LNCaP clone FGC (cell line): ENCODE results near the gene THAP7.

Experiments
- DNase-seq: peaks from one replicate; pipeline ENCODE4 v3.0.0-alpha.2; 2011; ENCODE audit warnings: low read depth
- H3K4me3 ChIP-seq: 2 replicates; pipeline ENCODE4 v1.5.1; 2011; ENCODE audit warnings: mild to moderate bottlenecking, low read depth, low read length, control low read depth
- TF ChIP-seq, protein P1 (sequence below): IDR thresholded peaks from 2 replicates; pipeline ENCODE4 v1.5.1; 2012; ENCODE audit warnings: mild to moderate bottlenecking; ENCODE audit not compliant: control insufficient read depth, insufficient read depth; ENCODE audit errors: extremely low read depth

THAP7 gene

GRCh38 chr22:20994128-20994901, 7.6 kb downstream of the THAP7 start:
- TF ChIP-seq, protein P1, sequence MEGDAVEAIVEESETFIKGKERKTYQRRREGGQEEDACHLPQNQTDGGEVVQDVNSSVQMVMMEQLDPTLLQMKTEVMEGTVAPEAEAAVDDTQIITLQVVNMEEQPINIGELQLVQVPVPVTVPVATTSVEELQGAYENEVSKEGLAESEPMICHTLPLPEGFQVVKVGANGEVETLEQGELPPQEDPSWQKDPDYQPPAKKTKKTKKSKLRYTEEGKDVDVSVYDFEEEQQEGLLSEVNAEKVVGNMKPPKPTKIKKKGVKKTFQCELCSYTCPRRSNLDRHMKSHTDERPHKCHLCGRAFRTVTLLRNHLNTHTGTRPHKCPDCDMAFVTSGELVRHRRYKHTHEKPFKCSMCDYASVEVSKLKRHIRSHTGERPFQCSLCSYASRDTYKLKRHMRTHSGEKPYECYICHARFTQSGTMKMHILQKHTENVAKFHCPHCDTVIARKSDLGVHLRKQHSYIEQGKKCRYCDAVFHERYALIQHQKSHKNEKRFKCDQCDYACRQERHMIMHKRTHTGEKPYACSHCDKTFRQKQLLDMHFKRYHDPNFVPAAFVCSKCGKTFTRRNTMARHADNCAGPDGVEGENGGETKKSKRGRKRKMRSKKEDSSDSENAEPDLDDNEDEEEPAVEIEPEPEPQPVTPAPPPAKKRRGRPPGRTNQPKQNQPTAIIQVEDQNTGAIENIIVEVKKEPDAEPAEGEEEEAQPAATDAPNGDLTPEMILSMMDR, result no peak
- DNase-seq, result no peak
- no peak overlapping the region for H3K4me3 ChIP-seq

DNA sequence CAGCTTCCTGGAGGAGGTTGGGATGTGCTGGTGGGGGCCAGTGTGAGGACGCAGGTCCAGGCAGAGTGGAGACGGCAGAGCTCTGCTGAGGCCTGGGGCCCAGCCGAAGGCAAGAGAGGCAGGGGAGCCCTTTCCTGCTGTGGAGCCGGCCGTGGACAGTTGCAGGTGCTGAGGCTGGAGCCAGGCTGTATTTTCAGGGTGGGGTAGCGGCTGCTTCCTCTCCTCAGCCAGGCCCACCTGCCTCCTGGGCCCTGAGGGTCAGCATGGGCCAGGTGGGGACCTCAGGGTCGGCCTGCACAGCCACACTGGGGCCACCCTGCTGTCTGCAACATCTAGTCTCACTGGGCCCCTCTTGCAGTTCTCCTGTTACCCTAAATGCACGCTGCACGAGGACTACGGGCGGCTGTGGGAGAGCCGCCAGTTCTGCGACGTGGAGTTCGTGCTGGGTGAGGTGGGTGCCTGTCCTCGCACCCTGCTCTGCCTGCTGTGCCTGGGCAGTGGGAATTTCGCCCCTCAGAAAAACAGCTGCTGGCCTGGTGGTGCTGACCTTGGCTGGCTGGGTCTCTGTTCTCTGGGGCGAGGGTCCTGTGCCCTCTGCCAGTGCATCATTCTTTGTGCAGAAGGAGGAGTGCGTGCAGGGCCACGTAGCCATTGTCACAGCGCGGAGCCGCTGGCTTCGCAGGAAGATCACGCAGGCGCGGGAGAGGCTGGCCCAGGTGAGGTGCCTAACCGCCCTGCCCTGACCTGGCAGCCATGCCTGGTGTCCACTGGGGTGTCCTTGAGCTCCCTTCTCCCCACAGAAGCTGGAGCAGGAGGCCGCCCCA, 8.4 kb downstream of the THAP7 start:
- no peak overlapping the region for H3K4me3 ChIP-seq
- DNase-seq, result no peak
- TF ChIP-seq, protein P1, result no peak

DNA sequence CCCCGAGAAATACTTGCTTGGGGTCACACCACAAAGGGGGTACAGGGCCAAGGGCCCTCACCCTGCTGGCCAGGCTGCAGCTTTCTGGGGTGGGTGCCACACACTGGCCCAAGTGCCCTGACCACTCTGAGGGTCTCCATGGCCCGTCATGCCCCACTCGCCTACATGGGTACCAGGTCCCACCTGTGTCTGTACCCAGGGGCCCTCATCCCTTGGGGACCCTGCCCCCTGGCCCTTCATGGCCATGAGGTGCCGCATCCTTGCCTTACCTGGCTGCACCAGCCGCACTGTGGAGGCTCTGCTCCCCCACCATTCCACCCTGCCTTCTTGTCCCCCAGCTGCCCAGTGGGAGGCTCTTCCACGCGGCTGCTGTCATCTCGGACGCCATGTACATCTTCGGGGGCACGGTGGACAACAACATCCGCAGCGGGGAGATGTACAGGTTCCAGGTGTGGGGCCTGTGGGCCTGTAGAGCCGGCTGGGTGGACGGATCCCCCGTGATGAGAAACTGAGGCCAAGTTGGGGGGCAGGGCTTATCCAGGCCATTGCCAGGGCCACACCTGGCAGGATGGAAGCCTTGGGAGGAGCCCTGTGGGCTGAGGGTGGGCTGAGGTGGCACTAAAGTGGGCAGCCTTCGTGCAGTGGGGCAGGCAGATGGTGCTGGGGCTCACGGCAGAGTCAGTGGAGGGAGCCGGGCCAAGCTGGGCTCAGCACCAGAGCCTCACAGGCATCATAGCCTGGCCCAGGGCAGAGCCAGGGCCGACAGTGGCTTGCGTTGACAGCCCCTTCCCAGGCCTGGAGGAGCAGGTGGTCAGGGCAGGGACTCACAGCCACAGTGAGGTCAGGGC, 9.2 kb downstream of the THAP7 start:
- no peak for DNase-seq
- no peak overlapping the region for H3K4me3 ChIP-seq
- TF ChIP-seq, protein P1, result no peak

DNA sequence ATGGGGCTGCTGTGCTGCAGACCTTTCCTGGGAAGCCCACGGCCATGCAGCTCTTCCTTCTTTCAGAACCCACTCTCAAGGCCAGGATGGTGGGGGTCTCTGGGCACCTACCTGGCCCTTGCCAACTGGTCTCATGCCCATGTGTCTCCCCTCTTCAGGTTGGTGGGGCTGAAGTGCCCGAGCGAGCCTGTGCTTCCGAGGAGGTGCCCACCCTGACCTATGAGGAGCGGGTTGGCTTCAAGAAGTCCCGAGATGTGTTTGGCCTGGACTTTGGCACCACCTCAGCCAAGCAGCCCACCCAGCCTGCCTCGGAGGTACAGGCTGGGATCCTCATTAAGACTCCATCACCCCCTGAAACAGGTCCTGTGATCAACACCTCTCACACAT, 9.9 kb downstream of the THAP7 start:
- no peak for DNase-seq
- no peak overlapping the region for H3K4me3 ChIP-seq
- TF ChIP-seq, protein P1, result no peak

- DNase-seq, result no peak
- TF ChIP-seq, protein P1, result no peak
- H3K4me3 ChIP-seq, result no peak overlapping the region
These were observed 10.5 kb downstream of the THAP7 start for GRCh38 chr22:20991252-20992055.
